Central memory CD8-positive, alpha-beta T cell (primary cell): ENCODE measurements around the gene VPS37D.
"Not testable (repeated sequence)": the region's sequence is repeated elsewhere in the genome, so short reads cannot be mapped to it uniquely, and the experiment has no call there.

Experiments
- ATAC-seq: fragments of 150-1000 bp; cut with Tn5 transposase; replicated peaks from 2 replicates; pipeline ENCODE4 v1.10.0; 2022; ENCODE audit warnings: mild to moderate bottlenecking, moderate FRiP score, moderate number of reproducible peaks; ENCODE audit not compliant: poor library complexity, severe bottlenecking; ENCODE audit errors: extremely low read depth
- DNase-seq, 2 donors: peaks; one replicate each; pipeline ENCODE4 v3.0.0; 2021; ENCODE audit warnings: low spot score in 2 of 2
- H3K27ac Mint-ChIP-seq: one replicate; pipeline ENCODE4 v1.8.0; 2022; ENCODE audit warnings: low read depth, mild to moderate bottlenecking, moderate library complexity, mixed read lengths
- H3K27me3 Mint-ChIP-seq: one replicate; pipeline ENCODE4 v1.8.0; 2022; ENCODE audit warnings: mixed read lengths
- H3K36me3 Mint-ChIP-seq: one replicate; pipeline ENCODE4 v1.8.0; 2022; ENCODE audit warnings: mild to moderate bottlenecking, moderate library complexity, mixed read lengths; ENCODE audit not compliant: insufficient read depth
- H3K4me1 Mint-ChIP-seq: one replicate; pipeline ENCODE4 v1.8.0; 2022; ENCODE audit warnings: mixed read lengths
- H3K4me3 Mint-ChIP-seq: one replicate; pipeline ENCODE4 v1.8.0; 2022; ENCODE audit warnings: mild to moderate bottlenecking, moderate library complexity, mixed read lengths
- H3K9me3 Mint-ChIP-seq: one replicate; pipeline ENCODE4 v1.8.0; 2022; ENCODE audit warnings: mixed read lengths

The VPS37D gene, protein sequence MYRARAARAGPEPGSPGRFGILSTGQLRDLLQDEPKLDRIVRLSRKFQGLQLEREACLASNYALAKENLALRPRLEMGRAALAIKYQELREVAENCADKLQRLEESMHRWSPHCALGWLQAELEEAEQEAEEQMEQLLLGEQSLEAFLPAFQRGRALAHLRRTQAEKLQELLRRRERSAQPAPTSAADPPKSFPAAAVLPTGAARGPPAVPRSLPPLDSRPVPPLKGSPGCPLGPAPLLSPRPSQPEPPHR

GRCh38 chr7:73667344-73668102 is at the start of gene VPS37D:
VPS37D (plus strand) TSS chr7:73667831; CDS start chr7:73667959, 128 bp downstream.
- peaks cover 37% of the 10 kb centered on the region for H3K27me3 Mint-ChIP-seq
- H3K4me3 Mint-ChIP-seq = peak within 1 kb of the TSS; percentile 80
- ATAC-seq (peak; percentile 90), DNase-seq (peak; percentile 86 to 92)
- peak within 1 kb of the TSS; percentile 72 for H3K27ac Mint-ChIP-seq
- no peaks in the 10 kb centered on the region for H3K9me3 Mint-ChIP-seq
- peaks cover 3% of the 10 kb centered on the region for H3K36me3 Mint-ChIP-seq
- peaks cover 8% of the 10 kb centered on the region for H3K4me1 Mint-ChIP-seq

GRCh38 chr7:73618538-73618937 is 49.1 kb upstream of the VPS37D start:
- ATAC-seq (no peak), DNase-seq (no peak)
- peaks cover 4% of the 10 kb centered on the region for H3K4me1 Mint-ChIP-seq
- H3K27me3 Mint-ChIP-seq = peaks cover 40% of the 10 kb centered on the region
- no peak overlapping the region for H3K27ac Mint-ChIP-seq
- H3K4me3 Mint-ChIP-seq = no peak overlapping the region
- peaks cover 1% of the 10 kb centered on the region for H3K36me3 Mint-ChIP-seq
- no peaks in the 10 kb centered on the region for H3K9me3 Mint-ChIP-seq

- H3K36me3 Mint-ChIP-seq, H3K4me1 Mint-ChIP-seq, ATAC-seq, DNase-seq, H3K4me3 Mint-ChIP-seq, H3K9me3 Mint-ChIP-seq, H3K27ac Mint-ChIP-seq: not testable (repeated sequence)
- peaks cover 37% of the 10 kb centered on the region for H3K27me3 Mint-ChIP-seq
Measured at GRCh38 chr7:73619394-73619793, 48.2 kb upstream of the VPS37D start.

DNA sequence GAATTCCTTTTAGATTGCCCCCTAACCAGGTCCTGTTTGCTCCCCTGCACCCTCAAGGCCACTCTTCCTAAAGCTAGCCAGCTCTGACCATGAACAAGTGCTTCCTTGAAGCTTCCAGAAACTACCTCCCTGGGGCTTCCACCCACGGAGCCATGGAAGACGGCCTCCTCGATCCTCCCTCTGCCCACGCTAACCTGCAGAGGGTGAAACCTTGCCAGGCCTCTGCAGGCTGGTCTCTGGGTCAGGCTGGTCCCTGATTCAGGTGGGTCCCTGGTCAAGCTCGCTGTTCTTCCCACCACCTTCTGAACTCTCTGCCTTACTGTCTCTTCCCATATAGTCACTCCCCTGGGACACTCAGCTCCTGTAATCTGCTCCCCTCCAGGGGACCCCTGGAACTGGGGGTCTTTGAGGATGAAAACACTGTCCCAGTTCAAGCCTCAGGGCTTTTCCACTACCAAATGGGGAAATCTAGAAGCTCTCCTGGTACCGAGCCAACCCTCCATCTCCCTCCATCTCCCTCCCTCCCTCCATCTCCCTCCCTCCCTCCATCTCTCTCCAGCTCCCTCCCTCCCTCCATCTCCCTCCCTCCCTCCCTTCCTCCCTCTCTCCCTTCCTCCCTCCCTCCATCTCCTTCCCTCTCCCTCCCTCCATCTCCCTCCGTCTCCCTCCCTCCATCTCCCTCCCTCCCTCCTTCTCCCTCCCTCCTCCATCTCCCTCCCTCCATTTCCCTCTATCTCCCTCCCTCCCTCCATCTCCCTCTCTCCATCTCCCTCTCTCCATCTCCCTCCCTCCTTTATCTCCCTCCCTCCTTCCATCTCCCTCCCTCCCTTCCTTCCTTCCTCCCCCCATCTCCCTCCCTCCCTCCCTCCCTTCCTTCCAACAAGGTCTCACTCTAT is 46.2 kb upstream of the VPS37D start:
- peaks cover 50% of the 10 kb centered on the region for H3K27me3 Mint-ChIP-seq
- H3K27ac Mint-ChIP-seq = no peak overlapping the region
- H3K4me1 Mint-ChIP-seq = peaks cover 7% of the 10 kb centered on the region
- no peak overlapping the region for H3K4me3 Mint-ChIP-seq
- ATAC-seq (no peak), DNase-seq (no peak)
- peaks cover 1% of the 10 kb centered on the region for H3K36me3 Mint-ChIP-seq
- no peaks in the 10 kb centered on the region for H3K9me3 Mint-ChIP-seq

- Mint-ChIP-seq H3K36me3 (peaks cover 1% of the 10 kb centered on the region), H3K27ac (no peak overlapping the region), H3K27me3 (peaks cover 60% of the 10 kb centered on the region), H3K4me3 (no peak overlapping the region), H3K9me3 (no peaks in the 10 kb centered on the region), H3K4me1 (peaks cover 7% of the 10 kb centered on the region)
- ATAC-seq = no peak
- DNase-seq = no peak
Measured at GRCh38 chr7:73622527-73622908, 45.1 kb upstream of the VPS37D start.

DNA sequence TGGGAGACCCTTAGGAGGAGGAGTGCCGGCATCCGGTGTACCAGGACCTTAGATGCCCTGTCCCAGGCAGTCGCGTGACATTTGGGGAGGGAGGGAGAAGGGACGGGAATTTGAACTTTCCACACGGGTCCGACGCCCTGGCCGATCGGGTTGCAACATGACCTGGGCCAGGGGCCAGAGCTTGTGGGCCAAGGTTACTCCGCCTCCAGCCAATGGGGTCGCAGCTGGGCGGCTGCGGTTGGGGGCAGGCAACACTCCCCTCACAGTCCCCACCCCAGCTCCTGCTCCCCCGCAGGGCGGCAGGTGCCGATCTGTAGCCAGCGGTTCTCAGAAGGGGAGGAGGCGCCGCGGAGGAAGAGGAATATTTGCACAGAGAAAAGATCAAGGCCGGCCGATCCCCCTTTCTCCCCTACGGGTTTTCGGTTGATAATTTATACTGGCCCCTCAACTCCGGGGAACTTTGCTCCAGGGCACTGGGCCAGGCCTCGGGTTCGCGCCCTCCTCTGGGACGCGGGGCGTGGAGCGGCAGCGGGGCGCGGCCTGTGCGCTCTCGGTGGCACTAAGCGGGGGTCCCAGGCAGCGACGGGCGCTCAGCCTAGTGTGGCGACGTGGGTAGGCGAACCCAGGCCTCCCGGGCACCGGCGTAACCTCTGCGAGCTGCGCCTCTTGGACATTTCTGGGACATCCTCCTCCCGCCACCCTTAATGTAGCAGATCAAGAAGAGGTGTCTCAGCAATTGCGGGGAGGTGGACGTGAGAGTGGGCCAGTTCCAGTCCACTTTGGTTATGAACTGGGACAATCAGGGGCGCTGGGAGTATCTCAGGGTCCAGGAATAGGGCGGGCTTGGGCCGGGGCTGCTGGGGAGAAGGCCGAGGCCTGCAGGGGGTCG is 44.5 kb upstream of the VPS37D start:
- Mint-ChIP-seq H3K36me3 (peaks cover 1% of the 10 kb centered on the region), H3K4me1 (peaks cover 7% of the 10 kb centered on the region), H3K27me3 (peaks cover 66% of the 10 kb centered on the region), H3K4me3 (peak overlapping the region; percentile 42), H3K9me3 (no peaks in the 10 kb centered on the region), H3K27ac (no peak overlapping the region)
- ATAC-seq = no peak
- no peak for DNase-seq

DNA sequence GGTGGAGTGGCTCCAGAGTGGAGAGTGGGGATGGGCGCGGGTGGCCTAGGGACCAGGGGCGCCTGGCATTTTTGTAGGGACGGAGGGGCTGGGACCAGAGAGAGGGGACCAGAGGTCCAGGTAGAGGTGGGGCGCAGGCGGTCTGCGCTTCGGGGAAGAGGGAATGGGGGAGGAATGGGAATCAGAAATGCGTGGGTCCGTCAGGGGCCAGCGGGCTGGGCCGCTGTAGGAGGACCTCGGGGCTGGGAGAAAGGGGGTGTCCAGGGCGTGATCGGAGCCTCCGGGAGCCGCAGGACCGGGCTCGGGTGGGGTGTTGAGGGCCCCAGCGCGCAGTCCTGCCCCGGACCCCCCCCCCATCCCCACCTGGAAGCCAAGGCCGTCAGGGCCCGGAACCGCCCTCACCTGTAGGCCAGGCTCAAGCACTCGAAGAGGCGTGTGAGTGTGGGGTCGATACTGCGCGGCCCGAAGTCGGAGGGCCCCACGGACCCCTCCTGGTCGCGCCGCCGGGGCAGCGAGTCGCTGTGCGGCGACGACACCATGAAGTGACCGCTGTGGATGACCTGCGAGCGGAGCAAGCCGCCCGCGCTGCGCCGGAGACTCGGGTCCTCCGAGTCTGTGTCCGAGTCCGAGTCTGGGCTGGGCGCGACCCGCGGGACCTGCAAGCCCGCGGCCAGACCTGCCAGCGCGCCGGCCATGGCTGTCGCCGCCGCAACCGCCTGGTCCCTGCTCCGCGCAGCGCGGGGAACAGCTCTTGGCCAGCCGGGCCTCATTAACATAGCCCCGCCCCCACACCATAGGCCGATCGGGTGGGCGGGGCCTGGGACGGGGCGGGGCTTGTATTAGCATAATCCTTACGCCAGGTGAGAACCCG is 43.6 kb upstream of the VPS37D start, which contains the start of gene MLXIPL:
Gene MLXIPL (minus strand): TSS at position 725 of the 871 bp plus-strand sequence. CDS start 30 bp downstream, at position 695.
- H3K9me3 Mint-ChIP-seq = no peaks in the 10 kb centered on the region
- peak within 1 kb of the TSS; percentile 42 for H3K4me3 Mint-ChIP-seq
- H3K27ac Mint-ChIP-seq = no peak within 1 kb of the TSS
- DNase-seq (no peak), ATAC-seq (peak; percentile 35)
- H3K36me3 Mint-ChIP-seq = no peaks in the 10 kb centered on the region
- H3K27me3 Mint-ChIP-seq = peaks cover 75% of the 10 kb centered on the region
- H3K4me1 Mint-ChIP-seq = peaks cover 7% of the 10 kb centered on the region

- Mint-ChIP-seq H3K27me3 (peaks cover 81% of the 10 kb centered on the region), H3K9me3 (no peaks in the 10 kb centered on the region), H3K36me3 (no peaks in the 10 kb centered on the region), H3K27ac (no peak overlapping the region), H3K4me3 (peak overlapping the region; percentile 37), H3K4me1 (peaks cover 7% of the 10 kb centered on the region)
- DNase-seq = no peak
- ATAC-seq = no peak
Measured at GRCh38 chr7:73624669-73625001, 43.0 kb upstream of the VPS37D start.

DNA sequence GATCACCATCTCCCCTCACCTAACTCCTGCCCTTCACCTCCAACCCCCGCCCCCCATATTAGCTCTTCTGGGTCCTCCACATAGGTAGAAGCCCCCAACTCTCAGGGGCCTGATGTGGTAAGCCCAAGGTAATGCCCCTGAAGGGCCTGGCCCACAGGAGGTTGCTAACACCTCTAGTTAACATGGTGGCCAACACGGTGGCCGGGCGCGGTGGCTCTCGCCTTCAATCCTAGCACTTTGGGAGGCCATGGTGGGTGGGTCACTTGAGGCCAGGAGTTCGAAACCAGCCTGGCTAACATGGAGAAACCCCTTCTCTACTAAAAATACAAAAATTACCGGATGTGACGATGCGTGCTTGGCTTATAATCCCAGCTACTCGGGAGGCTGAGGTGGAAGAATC is 42.4 kb upstream of the VPS37D start:
- DNase-seq = no peak
- Mint-ChIP-seq H3K4me1 (peaks cover 7% of the 10 kb centered on the region), H3K4me3 (no peak overlapping the region), H3K36me3 (no peaks in the 10 kb centered on the region), H3K27ac (no peak overlapping the region), H3K27me3 (peaks cover 81% of the 10 kb centered on the region), H3K9me3 (no peaks in the 10 kb centered on the region)
- no peak for ATAC-seq

- Mint-ChIP-seq H3K27ac (no peak overlapping the region), H3K4me1 (peaks cover 7% of the 10 kb centered on the region), H3K4me3 (no peak overlapping the region), H3K36me3 (no peaks in the 10 kb centered on the region), H3K27me3 (peaks cover 72% of the 10 kb centered on the region), H3K9me3 (no peaks in the 10 kb centered on the region)
- ATAC-seq (no peak), DNase-seq (no peak)
Measured at GRCh38 chr7:73626814-73627213, 40.8 kb upstream of the VPS37D start.

DNA sequence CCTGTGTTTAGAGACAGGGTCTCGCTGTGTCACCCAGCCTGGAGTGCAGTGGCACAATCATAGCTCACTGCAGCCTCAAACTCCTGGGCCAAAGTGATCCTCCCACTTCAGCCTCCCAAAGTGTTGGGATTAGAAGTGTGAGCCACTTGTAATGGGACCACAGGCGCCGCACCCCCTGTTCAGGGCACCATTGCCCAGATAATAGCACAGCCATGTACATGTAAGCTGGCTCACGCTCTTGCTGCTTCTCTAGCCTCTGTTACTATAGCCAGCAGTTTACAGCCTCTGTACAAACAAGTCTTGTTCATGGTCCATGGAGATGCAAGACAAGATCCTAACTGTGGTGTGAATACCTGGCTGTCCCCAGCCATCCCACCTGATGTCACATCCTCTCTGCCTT is 39.1 kb upstream of the VPS37D start:
- Mint-ChIP-seq H3K9me3 (no peaks in the 10 kb centered on the region), H3K27ac (no peak overlapping the region), H3K4me1 (peaks cover 4% of the 10 kb centered on the region), H3K36me3 (no peaks in the 10 kb centered on the region), H3K27me3 (peaks cover 75% of the 10 kb centered on the region), H3K4me3 (no peak overlapping the region)
- ATAC-seq (no peak), DNase-seq (no peak)
